MM.1S (cell line): ENCODE data around the gene FOXK2.

Source experiments
- DNase-seq: peaks from one replicate; pipeline ENCODE4 v3.0.0-alpha.2; 2015
- H2AFZ ChIP-seq: fragments of 300-600 bp; sonication (generic); 2 replicates; pipeline ENCODE4 v1.6.0; 2016; ENCODE audit warnings: antibody characterized with exemption, low read length
- H3F3A ChIP-seq: fragments of 300-600 bp; sonication (generic); 2 replicates; pipeline ENCODE4 v1.6.1; 2016; ENCODE audit warnings: mild to moderate bottlenecking, antibody characterized with exemption, low read length, moderate library complexity, mixed read lengths; ENCODE audit not compliant: insufficient read depth
- H3K27ac ChIP-seq: fragments of 300-600 bp; sonication (generic); 2 replicates; pipeline ENCODE4 v1.5.1; 2016; ENCODE audit warnings: mild to moderate bottlenecking, low read length
- H3K27me3 ChIP-seq: fragments of 300-600 bp; sonication (generic); replicated peaks from 2 replicates; pipeline ENCODE4 v1.6.0; 2016; ENCODE audit warnings: low read length; ENCODE audit not compliant: insufficient read depth
- H3K36me3 ChIP-seq: fragments of 300-600 bp; sonication (generic); replicated peaks from 2 replicates; pipeline ENCODE4 v1.6.1; 2016; ENCODE audit warnings: mild to moderate bottlenecking, low read length, mixed read lengths; ENCODE audit not compliant: insufficient read depth
- H3K4me1 ChIP-seq: fragments of 300-600 bp; sonication (generic); 2 replicates; pipeline ENCODE4 v1.6.1; 2016; ENCODE audit warnings: low read length, mixed read lengths
- H3K4me2 ChIP-seq: fragments of 300-600 bp; sonication (generic); 2 replicates; pipeline ENCODE4 v1.6.0; 2016; ENCODE audit warnings: low read depth, low read length
- H3K4me3 ChIP-seq: fragments of 300-600 bp; sonication (generic); 2 replicates; pipeline ENCODE4 v1.5.1; 2016; ENCODE audit warnings: low read length, mixed read lengths
- H3K79me2 ChIP-seq: fragments of 300-600 bp; sonication (generic); 2 replicates; pipeline ENCODE4 v1.6.1; 2016; ENCODE audit warnings: mixed run types, low read length, mixed read lengths
- H3K9ac ChIP-seq: fragments of 300-600 bp; sonication (generic); 2 replicates; pipeline ENCODE4 v1.6.1; 2016; ENCODE audit warnings: low read length, mixed read lengths
- H3K9me2 ChIP-seq: fragments of 300-600 bp; sonication (generic); replicated peaks from 2 replicates; pipeline ENCODE4 v1.6.1; 2016; ENCODE audit warnings: mild to moderate bottlenecking, low read length, mixed read lengths; ENCODE audit not compliant: insufficient read depth
- H3K9me3 ChIP-seq: fragments of 300-600 bp; sonication (generic); replicated peaks from 2 replicates; pipeline ENCODE4 v1.6.1; 2016; ENCODE audit warnings: mild to moderate bottlenecking, low read length, mixed read lengths; ENCODE audit not compliant: insufficient read depth
- H4K20me1 ChIP-seq: fragments of 300-600 bp; sonication (generic); 2 replicates; pipeline ENCODE4 v1.6.1; 2016; ENCODE audit warnings: mild to moderate bottlenecking, low read length, moderate library complexity, mixed read lengths; ENCODE audit not compliant: insufficient read depth
- CTCF ChIP-seq: fragments of 300-600 bp; sonication (generic); IDR thresholded peaks from 2 replicates; pipeline ENCODE4 v1.5.1; 2016; ENCODE audit warnings: antibody characterized with exemption, low read length, mixed read lengths
- EZH2 ChIP-seq: fragments of 300-600 bp; sonication (generic); optimal IDR thresholded peaks from 2 replicates; pipeline ENCODE3; 2017; ENCODE audit warnings: low read depth, mild to moderate bottlenecking, antibody characterized with exemption, low read length, mixed read lengths
- EZH2phosphoT487 ChIP-seq: fragments of 300-600 bp; sonication (generic); IDR thresholded peaks from 2 replicates; pipeline ENCODE4 v1.6.1; 2018; ENCODE audit warnings: antibody characterized with exemption, low read length

The FOXK2 gene

GRCh38 chr17:82633343-82633742 is 113.8 kb downstream of the FOXK2 start:
- H3F3A ChIP-seq = no peaks in the 10 kb centered on the region
- H3K79me2 ChIP-seq = peaks cover 76% of the 10 kb centered on the region
- H3K27me3 ChIP-seq = no peaks in the 10 kb centered on the region
- no peak overlapping the region for H2AFZ ChIP-seq
- no peaks in the 10 kb centered on the region for H3K4me1 ChIP-seq
- H4K20me1 ChIP-seq = no peaks in the 10 kb centered on the region
- no peaks in the 10 kb centered on the region for H3K9me2 ChIP-seq
- DNase-seq = no peak
- no peak overlapping the region for H3K4me3 ChIP-seq
- no peaks in the 10 kb centered on the region for H3K9me3 ChIP-seq
- H3K4me2 ChIP-seq = no peak overlapping the region
- no peak overlapping the region for H3K9ac ChIP-seq
- H3K36me3 ChIP-seq = no peaks in the 10 kb centered on the region; the same call in 1 of the 2 replicates
- no peak overlapping the region for H3K27ac ChIP-seq
- TF ChIP-seq EZH2 = no peak
- no peak for TF ChIP-seq EZH2phosphoT487
- no peak for TF ChIP-seq CTCF

DNA sequence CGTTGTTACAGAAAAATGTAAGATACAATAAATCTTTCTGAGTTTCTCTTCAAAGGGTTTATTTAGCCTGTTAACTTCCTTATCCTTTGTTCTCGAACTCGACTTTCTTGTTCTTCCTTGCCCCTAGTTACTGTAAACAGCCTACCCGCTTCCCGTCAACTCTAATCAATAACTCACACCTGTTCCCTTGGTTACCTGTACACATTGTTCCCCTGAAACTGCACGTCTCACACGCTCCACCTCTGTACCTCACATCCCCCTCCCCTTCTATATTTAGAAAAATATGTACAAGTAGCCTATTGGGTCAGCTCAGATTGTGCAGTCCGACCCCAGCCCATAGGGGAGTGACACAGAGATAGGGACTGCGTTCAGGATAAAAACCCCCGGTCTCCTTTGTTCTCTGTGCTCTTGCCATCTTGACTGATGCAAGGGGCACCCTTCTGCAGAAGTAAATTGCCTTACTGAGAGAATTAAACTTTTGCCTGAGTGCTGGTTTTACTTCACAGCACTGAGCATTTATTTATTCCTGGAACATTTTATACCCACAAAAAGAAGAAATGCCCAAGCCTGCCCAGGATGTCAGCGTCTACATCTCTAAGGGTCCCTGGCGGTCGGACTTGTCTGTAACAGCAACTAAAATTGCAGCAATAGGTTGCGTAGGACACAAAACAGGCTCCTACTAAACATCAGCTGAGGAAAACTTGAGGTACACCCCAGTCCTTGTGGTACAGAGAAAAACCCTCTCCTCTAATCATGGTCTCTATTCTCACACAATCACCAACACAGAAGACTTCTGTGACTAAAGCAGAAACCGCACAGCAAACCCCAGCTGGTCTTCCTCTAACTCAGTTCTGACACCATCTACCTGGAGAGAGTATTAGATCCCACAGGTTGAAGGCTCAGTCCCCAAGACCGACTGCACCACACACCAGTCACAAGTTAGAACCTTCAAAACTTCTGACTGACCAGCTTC is 117.4 kb downstream of the FOXK2 start:
- Histone ChIP-seq H3K4me3 (no peak overlapping the region), H2AFZ (no peak overlapping the region), H3K4me1 (no peaks in the 10 kb centered on the region), H3K9me3 (no peaks in the 10 kb centered on the region), H3K27ac (no peak overlapping the region), H4K20me1 (no peaks in the 10 kb centered on the region), H3K79me2 (peaks cover 92% of the 10 kb centered on the region), H3F3A (no peaks in the 10 kb centered on the region), H3K27me3 (no peaks in the 10 kb centered on the region), H3K9ac (no peak overlapping the region), H3K9me2 (no peaks in the 10 kb centered on the region), H3K4me2 (no peak overlapping the region), H3K36me3 (no peaks in the 10 kb centered on the region; the same call in 1 of the 2 replicates)
- TF ChIP-seq CTCF (no peak), EZH2phosphoT487 (no peak), EZH2 (no peak)
- no peak for DNase-seq

- no peak for TF ChIP-seq EZH2phosphoT487
- TF ChIP-seq CTCF = no peak
- no peak for TF ChIP-seq EZH2
- no peaks in the 10 kb centered on the region for H3K4me1 ChIP-seq
- DNase-seq = no peak
- H3K79me2 ChIP-seq = peaks cover 91% of the 10 kb centered on the region
- H3F3A ChIP-seq = no peaks in the 10 kb centered on the region
- H3K27ac ChIP-seq = no peak overlapping the region
- no peaks in the 10 kb centered on the region; the same call in 1 of the 2 replicates for H3K36me3 ChIP-seq
- no peaks in the 10 kb centered on the region for H3K9me2 ChIP-seq
- H3K9ac ChIP-seq = no peak overlapping the region
- H3K9me3 ChIP-seq = no peaks in the 10 kb centered on the region
- H3K4me2 ChIP-seq = no peak overlapping the region
- no peaks in the 10 kb centered on the region for H3K27me3 ChIP-seq
- H3K4me3 ChIP-seq = no peak overlapping the region
- no peak overlapping the region for H2AFZ ChIP-seq
- no peaks in the 10 kb centered on the region for H4K20me1 ChIP-seq
These were observed 118.7 kb downstream of the FOXK2 start for GRCh38 chr17:82638183-82638773.
